PFSK-1 (cell line): Measurements from ENCODE around the gene CLMN.

Experiments used
- POLR2AphosphoS5 ChIP-seq: IDR thresholded peaks from 2 replicates; pipeline ENCODE4 v1.6.1; 2012; ENCODE audit warnings: low read depth, mild to moderate bottlenecking, control low read depth, low read length, moderate library complexity
- SIN3A ChIP-seq: IDR thresholded peaks from 2 replicates; pipeline ENCODE4 v1.6.1; 2012; ENCODE audit warnings: mild to moderate bottlenecking, low read length, moderate library complexity, borderline replicate concordance; ENCODE audit not compliant: insufficient read depth
- TAF1 ChIP-seq: IDR thresholded peaks from 2 replicates; pipeline ENCODE4 v1.6.1; 2012; ENCODE audit warnings: low read length, control low read depth, borderline replicate concordance; ENCODE audit not compliant: insufficient read depth
- TF ChIP-seq, protein P1 (sequence below), 2 experiments: IDR thresholded peaks; 2 replicates each; pipeline versions ENCODE4 v1.6.1 to v1.8.0; 2011 to 2012; ENCODE audit warnings: low read depth in 2 of 2, low read length in 2 of 2, control low read depth in 1 of 2, inconsistent platforms in 1 of 2, mild to moderate bottlenecking in 1 of 2, moderate library complexity in 1 of 2; ENCODE audit not compliant: insufficient read depth in 1 of 2

DNA sequence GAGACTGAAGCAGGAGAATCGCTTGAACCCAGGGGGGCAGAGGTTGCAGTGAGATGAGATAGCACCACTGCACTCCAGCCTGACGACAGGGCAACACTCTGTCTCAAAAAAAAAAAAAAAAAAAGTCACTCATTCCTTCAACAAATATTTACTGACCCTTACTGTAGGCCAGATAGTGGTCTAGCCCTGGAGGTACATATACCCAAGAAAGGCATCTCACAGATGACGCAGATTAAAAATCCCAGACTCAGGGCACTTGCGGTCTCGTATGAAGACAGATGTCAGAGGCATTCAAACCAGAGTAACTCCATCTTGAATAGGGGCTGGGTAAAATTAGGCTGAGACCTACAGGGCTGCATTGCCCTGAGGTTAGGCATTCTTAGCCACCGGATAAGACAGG, 44.8 kb downstream of the CLMN start:
- TF ChIP-seq TAF1, result no peak
- TF ChIP-seq SIN3A, result no peak
- no peak for TF ChIP-seq POLR2AphosphoS5
- TF ChIP-seq, protein P1, sequence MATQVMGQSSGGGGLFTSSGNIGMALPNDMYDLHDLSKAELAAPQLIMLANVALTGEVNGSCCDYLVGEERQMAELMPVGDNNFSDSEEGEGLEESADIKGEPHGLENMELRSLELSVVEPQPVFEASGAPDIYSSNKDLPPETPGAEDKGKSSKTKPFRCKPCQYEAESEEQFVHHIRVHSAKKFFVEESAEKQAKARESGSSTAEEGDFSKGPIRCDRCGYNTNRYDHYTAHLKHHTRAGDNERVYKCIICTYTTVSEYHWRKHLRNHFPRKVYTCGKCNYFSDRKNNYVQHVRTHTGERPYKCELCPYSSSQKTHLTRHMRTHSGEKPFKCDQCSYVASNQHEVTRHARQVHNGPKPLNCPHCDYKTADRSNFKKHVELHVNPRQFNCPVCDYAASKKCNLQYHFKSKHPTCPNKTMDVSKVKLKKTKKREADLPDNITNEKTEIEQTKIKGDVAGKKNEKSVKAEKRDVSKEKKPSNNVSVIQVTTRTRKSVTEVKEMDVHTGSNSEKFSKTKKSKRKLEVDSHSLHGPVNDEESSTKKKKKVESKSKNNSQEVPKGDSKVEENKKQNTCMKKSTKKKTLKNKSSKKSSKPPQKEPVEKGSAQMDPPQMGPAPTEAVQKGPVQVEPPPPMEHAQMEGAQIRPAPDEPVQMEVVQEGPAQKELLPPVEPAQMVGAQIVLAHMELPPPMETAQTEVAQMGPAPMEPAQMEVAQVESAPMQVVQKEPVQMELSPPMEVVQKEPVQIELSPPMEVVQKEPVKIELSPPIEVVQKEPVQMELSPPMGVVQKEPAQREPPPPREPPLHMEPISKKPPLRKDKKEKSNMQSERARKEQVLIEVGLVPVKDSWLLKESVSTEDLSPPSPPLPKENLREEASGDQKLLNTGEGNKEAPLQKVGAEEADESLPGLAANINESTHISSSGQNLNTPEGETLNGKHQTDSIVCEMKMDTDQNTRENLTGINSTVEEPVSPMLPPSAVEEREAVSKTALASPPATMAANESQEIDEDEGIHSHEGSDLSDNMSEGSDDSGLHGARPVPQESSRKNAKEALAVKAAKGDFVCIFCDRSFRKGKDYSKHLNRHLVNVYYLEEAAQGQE (IDR thresholded peaks at IDR 0.05; ENCODE audit: insufficient read depth in 1 of 2, low read depth in 2 of 2, low read length in 2 of 2), result no peak
